ENCODE results near the gene ZHX3.

The ZHX3 gene

GRCh38 chr20:41163821-41164220 lies 153.7 kb downstream of the ZHX3 start:
- in situ Hi-C loops (cut with MboI; ENCODE audit: low sequenced_read_pairs) = no loop called here

GRCh38 chr20:41162396-41162795 lies 155.1 kb downstream of the ZHX3 start:
- in situ Hi-C loops (cut with MboI; ENCODE audit: low sequenced_read_pairs) = no loop called here

- in situ Hi-C loops (cut with MboI; ENCODE audit: low sequenced_read_pairs) = no loop called here
Measured at GRCh38 chr20:41161886-41162285, 155.6 kb downstream of the ZHX3 start.

- in situ Hi-C loops (cut with MboI; ENCODE audit: low sequenced_read_pairs) = no loop called here
Measured at GRCh38 chr20:41160686-41161085, 156.8 kb downstream of the ZHX3 start.

- in situ Hi-C loops (cut with MboI; ENCODE audit: low sequenced_read_pairs) = no loop called here
Measured at GRCh38 chr20:41159547-41159946, 158.0 kb downstream of the ZHX3 start.

- in situ Hi-C loops (cut with MboI; ENCODE audit: low sequenced_read_pairs) = no loop called here
Measured at GRCh38 chr20:41158082-41158625, 159.4 kb downstream of the ZHX3 start.

- in situ Hi-C loops (cut with MboI; ENCODE audit: low sequenced_read_pairs) = no loop called here
Measured at GRCh38 chr20:41155261-41155660, 162.3 kb downstream of the ZHX3 start.

GRCh38 chr20:41154436-41155176 lies 162.9 kb downstream of the ZHX3 start:
- in situ Hi-C loops (cut with MboI; ENCODE audit: low sequenced_read_pairs) = no loop called here

- in situ Hi-C loops (cut with MboI; ENCODE audit: low sequenced_read_pairs) = no loop called here
Measured at GRCh38 chr20:41152108-41152757, 165.3 kb downstream of the ZHX3 start.

- in situ Hi-C loops (cut with MboI; ENCODE audit: low sequenced_read_pairs) = no loop called here
Measured at GRCh38 chr20:41151134-41151869, 166.2 kb downstream of the ZHX3 start.

- in situ Hi-C loops (cut with MboI; ENCODE audit: low sequenced_read_pairs) = no loop called here
Measured at GRCh38 chr20:41150664-41151063, 166.9 kb downstream of the ZHX3 start.

- in situ Hi-C loops (cut with MboI; ENCODE audit: low sequenced_read_pairs) = no loop called here
Measured at GRCh38 chr20:41148942-41149341, 168.6 kb downstream of the ZHX3 start.

GRCh38 chr20:41147767-41148191 lies 169.8 kb downstream of the ZHX3 start:
- in situ Hi-C loops (cut with MboI; ENCODE audit: low sequenced_read_pairs) = no loop called here

- in situ Hi-C loops (cut with MboI; ENCODE audit: low sequenced_read_pairs) = no loop called here
Measured at GRCh38 chr20:41145821-41146620, 171.5 kb downstream of the ZHX3 start.

GRCh38 chr20:41145317-41145716 lies 172.2 kb downstream of the ZHX3 start:
- in situ Hi-C loops (cut with MboI; ENCODE audit: low sequenced_read_pairs) = no loop called here

GRCh38 chr20:41143354-41143753 lies 174.2 kb downstream of the ZHX3 start:
- in situ Hi-C loops (cut with MboI; ENCODE audit: low sequenced_read_pairs) = no loop called here

GRCh38 chr20:41142919-41143318 lies 174.6 kb downstream of the ZHX3 start:
- in situ Hi-C loops (cut with MboI; ENCODE audit: low sequenced_read_pairs) = no loop called here

GRCh38 chr20:41142245-41142644 lies 175.3 kb downstream of the ZHX3 start:
- in situ Hi-C loops (cut with MboI; ENCODE audit: low sequenced_read_pairs) = no loop called here

- in situ Hi-C loops (cut with MboI; ENCODE audit: low sequenced_read_pairs) = no loop called here
Measured at GRCh38 chr20:41141153-41141815, 176.2 kb downstream of the ZHX3 start.
